Measurements from ENCODE around the gene CNDP1.
"Not testable (repeated sequence)": the region's sequence is repeated elsewhere in the genome, so short reads cannot be mapped to it uniquely, and the experiment has no call there.

Gene CNDP1

DNA sequence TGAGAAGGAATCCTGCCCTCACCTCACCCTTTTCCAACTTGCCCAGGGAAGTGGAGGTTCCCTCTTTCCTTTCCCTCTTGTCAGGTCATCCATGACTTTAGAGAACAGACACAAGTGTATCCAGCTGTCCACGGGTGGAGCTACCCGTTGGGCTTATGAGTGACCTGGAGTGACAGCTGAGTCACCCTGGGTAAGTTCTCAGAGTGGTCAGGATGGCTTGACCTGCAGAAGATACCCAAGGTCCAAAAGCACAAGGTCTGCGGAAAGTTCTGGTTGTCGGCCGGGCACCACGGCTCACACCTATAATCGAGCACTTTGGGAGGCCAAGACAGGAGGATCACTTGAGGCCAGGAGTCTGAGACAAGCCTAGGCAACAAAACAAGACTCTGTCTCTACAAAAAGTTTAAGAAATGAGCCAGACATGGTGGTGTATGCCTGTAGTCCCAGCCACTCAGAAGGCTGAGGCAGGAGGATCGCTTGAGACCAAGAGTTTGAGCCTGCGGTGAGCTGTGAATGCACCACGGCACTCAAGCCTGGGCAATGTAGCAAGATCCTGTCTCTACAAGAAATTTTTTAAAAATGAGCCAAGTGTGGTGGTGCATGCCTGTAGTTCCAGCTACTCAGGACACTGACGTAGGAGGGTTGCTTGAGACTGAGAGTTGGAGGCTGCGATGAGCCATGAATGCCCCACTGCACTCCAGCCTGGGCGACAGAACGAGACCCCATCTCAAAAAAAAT, 14.0 kb upstream of the CNDP1 start:
- H3K9me3 ChIP-seq (ENCODE audit: control insufficient read depth in 1 of 2, low read length in 2 of 2): no peaks in the 10 kb centered on the region

GRCh38 chr18:74521068-74521725, 13.1 kb upstream of the CNDP1 start:
- Histone ChIP-seq H3K4me3 (ENCODE audit: low read depth in 1 of 2, low read length in 2 of 2) (no peak overlapping the region), H3K4me1 (ENCODE audit: control insufficient read depth in 1 of 2, insufficient read depth in 2 of 2, low read length in 2 of 2) (peaks cover 38 to 43% of the 10 kb centered on the region in 2 donors), H3K36me3 (ENCODE audit: control insufficient read depth in 1 of 2, insufficient read depth in 2 of 2, low read length in 2 of 2) (peaks cover 36 to 44% of the 10 kb centered on the region in 2 donors), H3K9ac (ENCODE audit: low read depth in 1 of 2, low read length in 2 of 2) (no peak overlapping the region), H3K9me3 (ENCODE audit: control insufficient read depth in 1 of 2, low read length in 2 of 2) (no peaks in the 10 kb centered on the region), H3K27ac (ENCODE audit: low read depth, low read length) (no peak overlapping the region), H3K27me3 (ENCODE audit: control insufficient read depth in 1 of 2, insufficient read depth in 2 of 2, low read length in 2 of 2) (no peaks in the 10 kb centered on the region)

More for the DNA sequence above, 14.0 kb upstream of the CNDP1 start:
- Histone ChIP-seq H3K36me3 (ENCODE audit: control insufficient read depth in 1 of 2, insufficient read depth in 2 of 2, low read length in 2 of 2) (peaks cover 45 to 53% of the 10 kb centered on the region in 2 donors), H3K27ac (ENCODE audit: low read depth, low read length) (no peak overlapping the region), H3K9ac (ENCODE audit: low read depth in 1 of 2, low read length in 2 of 2) (no peak overlapping the region), H3K4me1 (ENCODE audit: control insufficient read depth in 1 of 2, insufficient read depth in 2 of 2, low read length in 2 of 2) (peaks cover 38 to 42% of the 10 kb centered on the region in 2 donors), H3K4me3 (ENCODE audit: low read depth in 1 of 2, low read length in 2 of 2) (no peak overlapping the region), H3K27me3 (ENCODE audit: control insufficient read depth in 1 of 2, insufficient read depth in 2 of 2, low read length in 2 of 2) (no peaks in the 10 kb centered on the region)

- no peak overlapping the region for H3K4me3 ChIP-seq (ENCODE audit: low read depth in 1 of 2, low read length in 2 of 2)
- no peaks in the 10 kb centered on the region for H3K27me3 ChIP-seq (ENCODE audit: control insufficient read depth in 1 of 2, insufficient read depth in 2 of 2, low read length in 2 of 2)
- H3K4me1 ChIP-seq (ENCODE audit: control insufficient read depth in 1 of 2, insufficient read depth in 2 of 2, low read length in 2 of 2): peaks cover 33 to 40% of the 10 kb centered on the region in 2 donors
- peaks cover 31 to 32% of the 10 kb centered on the region in 2 donors for H3K36me3 ChIP-seq (ENCODE audit: control insufficient read depth in 1 of 2, insufficient read depth in 2 of 2, low read length in 2 of 2)
- H3K27ac ChIP-seq (ENCODE audit: low read depth, low read length): no peak overlapping the region
- H3K9me3 ChIP-seq (ENCODE audit: control insufficient read depth in 1 of 2, low read length in 2 of 2): no peaks in the 10 kb centered on the region
- no peak overlapping the region for H3K9ac ChIP-seq (ENCODE audit: low read depth in 1 of 2, low read length in 2 of 2)
These were observed 11.4 kb upstream of the CNDP1 start for GRCh38 chr18:74522635-74523548.

DNA sequence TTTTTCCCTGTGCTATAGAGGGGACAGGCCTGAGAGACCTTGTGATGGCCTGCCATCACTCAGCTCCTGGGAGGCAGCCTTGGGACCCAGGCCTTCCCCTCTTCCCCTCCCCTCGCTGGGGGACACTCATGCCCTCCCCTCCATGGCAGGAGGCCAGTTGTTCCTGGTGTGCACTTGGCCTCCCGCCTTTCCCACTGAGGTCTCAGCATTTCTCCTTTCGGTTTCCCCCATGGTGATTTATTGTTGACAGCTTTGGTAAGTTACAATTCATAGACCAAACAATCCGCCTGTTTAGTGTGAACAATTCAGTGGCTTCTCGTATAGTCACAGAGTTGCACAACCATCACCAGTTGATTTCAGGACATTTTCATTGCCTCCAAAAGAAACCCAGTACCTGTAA, 10.2 kb upstream of the CNDP1 start:
- peak overlapping the region in 1 of 2 donors; percentile 7 for H3K4me3 ChIP-seq (ENCODE audit: low read depth in 1 of 2, low read length in 2 of 2)
- peaks cover 22 to 25% of the 10 kb centered on the region in 2 donors for H3K36me3 ChIP-seq (ENCODE audit: control insufficient read depth in 1 of 2, insufficient read depth in 2 of 2, low read length in 2 of 2)
- no peaks in the 10 kb centered on the region for H3K9me3 ChIP-seq (ENCODE audit: control insufficient read depth in 1 of 2, low read length in 2 of 2)
- no peaks in the 10 kb centered on the region for H3K27me3 ChIP-seq (ENCODE audit: control insufficient read depth in 1 of 2, insufficient read depth in 2 of 2, low read length in 2 of 2)
- peaks cover 33 to 40% of the 10 kb centered on the region in 2 donors for H3K4me1 ChIP-seq (ENCODE audit: control insufficient read depth in 1 of 2, insufficient read depth in 2 of 2, low read length in 2 of 2)
- H3K9ac ChIP-seq (ENCODE audit: low read depth in 1 of 2, low read length in 2 of 2): no peak overlapping the region
- H3K27ac ChIP-seq (ENCODE audit: low read depth, low read length): peak overlapping the region; percentile 47

DNA sequence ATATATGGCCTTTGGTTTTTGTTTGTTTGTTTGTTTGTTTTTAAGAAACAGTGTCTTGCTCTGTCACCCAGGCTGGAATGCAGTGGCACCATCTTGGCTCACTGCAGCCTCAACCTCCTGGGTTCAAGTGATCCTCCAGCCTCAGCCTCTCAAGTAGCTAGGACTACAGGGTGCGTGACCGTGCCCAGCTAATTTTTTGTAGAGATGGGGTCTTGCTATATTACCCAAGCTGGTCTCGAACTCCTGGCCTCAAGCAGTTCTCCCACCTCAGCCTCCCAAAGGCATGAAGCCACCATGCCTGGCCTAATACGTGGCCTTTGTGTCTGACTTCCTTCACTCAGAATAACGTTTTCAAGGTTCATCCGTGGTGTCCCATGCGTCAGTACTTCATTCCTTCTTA, 9.4 kb upstream of the CNDP1 start:
- not testable (repeated sequence) for H3K27me3 ChIP-seq (ENCODE audit: control insufficient read depth in 1 of 2, insufficient read depth in 2 of 2, low read length in 2 of 2); H3K9ac ChIP-seq (ENCODE audit: low read depth in 1 of 2, low read length in 2 of 2); H3K27ac ChIP-seq (ENCODE audit: low read depth, low read length); H3K9me3 ChIP-seq (ENCODE audit: control insufficient read depth in 1 of 2, low read length in 2 of 2); H3K4me3 ChIP-seq (ENCODE audit: low read depth in 1 of 2, low read length in 2 of 2)
- Histone ChIP-seq H3K36me3 (ENCODE audit: control insufficient read depth in 1 of 2, insufficient read depth in 2 of 2, low read length in 2 of 2) (peaks cover 13 to 17% of the 10 kb centered on the region in 2 donors), H3K4me1 (ENCODE audit: control insufficient read depth in 1 of 2, insufficient read depth in 2 of 2, low read length in 2 of 2) (peaks cover 33 to 40% of the 10 kb centered on the region in 2 donors)

DNA sequence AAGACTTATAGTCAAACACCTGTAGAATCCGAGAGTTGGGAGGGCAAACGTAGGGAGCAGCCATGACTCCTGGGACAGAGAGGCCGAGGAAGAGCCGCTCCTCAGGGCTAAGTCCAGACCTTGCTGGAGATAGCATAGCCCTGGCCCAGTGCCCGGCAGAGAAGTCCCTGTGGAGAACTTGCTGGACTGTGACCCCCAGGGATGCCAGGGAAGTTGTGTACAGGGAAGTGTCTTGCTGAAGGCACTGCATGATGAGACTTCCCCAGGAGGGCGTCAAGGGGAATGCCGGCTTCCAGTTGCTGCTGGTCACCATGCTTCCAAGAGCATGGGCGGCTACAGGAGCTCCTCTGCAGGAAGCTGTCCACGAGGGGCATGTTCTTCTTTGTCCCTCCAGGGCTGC, 8.6 kb upstream of the CNDP1 start:
- H3K9ac ChIP-seq (ENCODE audit: low read depth in 1 of 2, low read length in 2 of 2): no peak overlapping the region
- peaks cover 38 to 46% of the 10 kb centered on the region in 2 donors for H3K4me1 ChIP-seq (ENCODE audit: control insufficient read depth in 1 of 2, insufficient read depth in 2 of 2, low read length in 2 of 2)
- H3K4me3 ChIP-seq (ENCODE audit: low read depth in 1 of 2, low read length in 2 of 2): no peak overlapping the region
- no peaks in the 10 kb centered on the region for H3K9me3 ChIP-seq (ENCODE audit: control insufficient read depth in 1 of 2, low read length in 2 of 2)
- H3K27me3 ChIP-seq (ENCODE audit: control insufficient read depth in 1 of 2, insufficient read depth in 2 of 2, low read length in 2 of 2): no peaks in the 10 kb centered on the region
- peak overlapping the region; percentile 59 for H3K27ac ChIP-seq (ENCODE audit: low read depth, low read length)
- H3K36me3 ChIP-seq (ENCODE audit: control insufficient read depth in 1 of 2, insufficient read depth in 2 of 2, low read length in 2 of 2): peaks cover 5 to 10% of the 10 kb centered on the region in 2 donors

DNA sequence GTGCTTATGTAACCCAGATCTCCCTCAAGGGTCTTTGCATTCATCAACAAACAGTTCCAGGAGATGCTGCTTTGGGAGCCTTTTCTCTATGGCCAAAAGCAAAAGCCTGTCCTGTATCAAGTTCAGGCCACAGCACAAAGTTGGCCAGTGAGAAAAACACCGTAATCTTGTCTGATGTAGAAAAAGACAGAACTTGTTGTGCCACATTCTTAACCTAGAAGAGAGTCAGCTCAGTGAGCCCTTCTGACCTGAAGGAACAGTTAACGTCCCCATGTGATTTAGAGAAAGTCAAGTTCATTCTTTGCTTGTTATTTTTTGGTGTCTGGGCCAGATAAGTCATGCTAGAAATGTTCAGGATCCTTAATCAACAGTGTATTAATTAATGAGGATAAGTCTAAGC, 7.8 kb upstream of the CNDP1 start:
- Histone ChIP-seq H3K36me3 (ENCODE audit: control insufficient read depth in 1 of 2, insufficient read depth in 2 of 2, low read length in 2 of 2) (peaks cover 3% of the 10 kb centered on the region in 2 donors), H3K27ac (ENCODE audit: low read depth, low read length) (no peak overlapping the region), H3K9me3 (ENCODE audit: control insufficient read depth in 1 of 2, low read length in 2 of 2) (no peaks in the 10 kb centered on the region), H3K9ac (ENCODE audit: low read depth in 1 of 2, low read length in 2 of 2) (no peak overlapping the region), H3K4me1 (ENCODE audit: control insufficient read depth in 1 of 2, insufficient read depth in 2 of 2, low read length in 2 of 2) (peaks cover 38 to 49% of the 10 kb centered on the region in 2 donors), H3K4me3 (ENCODE audit: low read depth in 1 of 2, low read length in 2 of 2) (no peak overlapping the region), H3K27me3 (ENCODE audit: control insufficient read depth in 1 of 2, insufficient read depth in 2 of 2, low read length in 2 of 2) (no peaks in the 10 kb centered on the region)

DNA sequence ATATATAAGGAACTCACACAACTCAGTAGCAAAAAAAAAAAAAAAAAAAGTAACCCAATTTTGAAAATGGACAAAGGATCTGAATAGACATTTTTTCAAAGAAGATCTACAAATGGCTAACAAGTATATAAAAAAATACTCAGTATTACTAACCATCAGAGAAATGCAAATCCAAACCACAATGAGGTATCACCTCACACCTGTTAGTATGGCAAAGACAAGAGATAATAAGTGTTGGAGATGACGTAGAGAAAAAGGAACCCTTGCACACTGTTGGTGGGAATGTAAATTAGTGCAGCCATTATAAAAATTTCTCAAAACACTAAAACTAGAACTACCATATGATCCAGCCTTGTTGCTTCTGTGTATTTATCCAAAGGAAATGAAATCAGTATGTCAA, 5.8 kb upstream of the CNDP1 start:
- H3K4me3 ChIP-seq (ENCODE audit: low read depth in 1 of 2, low read length in 2 of 2): no peak overlapping the region
- H3K27me3 ChIP-seq (ENCODE audit: control insufficient read depth in 1 of 2, insufficient read depth in 2 of 2, low read length in 2 of 2): no peaks in the 10 kb centered on the region
- no peak overlapping the region for H3K9ac ChIP-seq (ENCODE audit: low read depth in 1 of 2, low read length in 2 of 2)
- no peaks in the 10 kb centered on the region for H3K9me3 ChIP-seq (ENCODE audit: control insufficient read depth in 1 of 2, low read length in 2 of 2)
- H3K4me1 ChIP-seq (ENCODE audit: control insufficient read depth in 1 of 2, insufficient read depth in 2 of 2, low read length in 2 of 2): peaks cover 37 to 47% of the 10 kb centered on the region in 2 donors
- H3K36me3 ChIP-seq (ENCODE audit: control insufficient read depth in 1 of 2, insufficient read depth in 2 of 2, low read length in 2 of 2): no peaks in the 10 kb centered on the region
- no peak overlapping the region for H3K27ac ChIP-seq (ENCODE audit: low read depth, low read length)

DNA sequence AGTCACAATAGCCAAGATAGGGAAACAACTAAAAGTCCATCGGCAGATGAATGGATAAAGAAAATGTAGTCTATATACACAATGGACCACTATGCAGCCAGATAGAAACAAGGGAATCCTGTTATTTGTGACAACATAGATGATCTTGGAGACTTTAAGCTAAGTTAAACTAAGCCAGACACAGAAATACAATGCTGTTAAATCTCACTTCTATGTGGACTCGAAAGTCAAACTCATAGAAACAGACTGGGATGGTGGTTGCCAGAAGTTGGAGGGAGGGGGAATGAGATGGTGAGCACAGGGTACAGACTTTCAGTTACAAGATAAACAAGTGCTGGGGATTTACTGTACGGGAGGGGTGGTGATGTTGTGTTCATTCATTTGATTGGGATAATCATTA, 5.4 kb upstream of the CNDP1 start:
- Histone ChIP-seq H3K4me1 (ENCODE audit: control insufficient read depth in 1 of 2, insufficient read depth in 2 of 2, low read length in 2 of 2) (peaks cover 33 to 42% of the 10 kb centered on the region in 2 donors), H3K9ac (ENCODE audit: low read depth in 1 of 2, low read length in 2 of 2) (no peak overlapping the region), H3K36me3 (ENCODE audit: control insufficient read depth in 1 of 2, insufficient read depth in 2 of 2, low read length in 2 of 2) (no peaks in the 10 kb centered on the region), H3K9me3 (ENCODE audit: control insufficient read depth in 1 of 2, low read length in 2 of 2) (no peaks in the 10 kb centered on the region), H3K27me3 (ENCODE audit: control insufficient read depth in 1 of 2, insufficient read depth in 2 of 2, low read length in 2 of 2) (no peaks in the 10 kb centered on the region), H3K4me3 (ENCODE audit: low read depth in 1 of 2, low read length in 2 of 2) (no peak overlapping the region), H3K27ac (ENCODE audit: low read depth, low read length) (no peak overlapping the region)

- H3K9me3 ChIP-seq (ENCODE audit: control insufficient read depth in 1 of 2, low read length in 2 of 2): no peaks in the 10 kb centered on the region
- H3K27ac ChIP-seq (ENCODE audit: low read depth, low read length): no peak overlapping the region
- no peaks in the 10 kb centered on the region for H3K27me3 ChIP-seq (ENCODE audit: control insufficient read depth in 1 of 2, insufficient read depth in 2 of 2, low read length in 2 of 2)
- peaks cover 28 to 38% of the 10 kb centered on the region in 2 donors for H3K4me1 ChIP-seq (ENCODE audit: control insufficient read depth in 1 of 2, insufficient read depth in 2 of 2, low read length in 2 of 2)
- no peak overlapping the region for H3K4me3 ChIP-seq (ENCODE audit: low read depth in 1 of 2, low read length in 2 of 2)
- no peaks in the 10 kb centered on the region for H3K36me3 ChIP-seq (ENCODE audit: control insufficient read depth in 1 of 2, insufficient read depth in 2 of 2, low read length in 2 of 2)
- H3K9ac ChIP-seq (ENCODE audit: low read depth in 1 of 2, low read length in 2 of 2): no peak overlapping the region
These were observed 4.9 kb upstream of the CNDP1 start for GRCh38 chr18:74529378-74529777.

Measured in duodenal mucosa (tissue), 2 donors.